Endothelial cell of umbilical vein (primary cell): ENCODE results near the gene RHOG. TPM values are rescaled to one million over a fixed set of nuclear protein-coding genes. Genes with fewer than 3 reads are reported as not detected.

ENCODE experiments used
- BruUV-seq: library from RNA; stranded (reverse); fragments of 400-500 nt; replicated peaks from 2 replicates; lab custom pipeline; 2021; lab: Mats Ljungman, UMichigan
- CTCF ChIA-PET: fragments of 300-600, 350-600 bp; sonication (Branson Sonifier 250); formaldehyde crosslinking; loops from one replicate; lab custom pipeline; 2021; ENCODE audit warnings: antibody characterized with exemption, inconsistent platforms; lab: Charles Lee
- POLR2A ChIA-PET: fragments of 300-600, 350-600 bp; sonication (Branson Sonifier 250); formaldehyde crosslinking; loops from one replicate; lab custom pipeline; 2021; ENCODE audit warnings: antibody characterized with exemption, inconsistent platforms; lab: Charles Lee
- DNase-seq: peaks from one replicate; pipeline ENCODE4 v3.0.0-alpha.2; 2011; ENCODE audit warnings: low read depth, low spot score
- FAIRE-seq: peaks from 2 replicates; lab custom pipeline; 2011; peaks lifted over from hg19 to GRCh38; lab: Jason Lieb, UNC
- H2AFZ ChIP-seq: 2 replicates; pipeline ENCODE4 v1.6.0; 2012; ENCODE audit warnings: low read depth, low read length, control low read depth, inconsistent platforms
- H3K27ac ChIP-seq: 2 replicates; pipeline ENCODE4 v1.5.1; 2011; ENCODE audit warnings: low read depth, mild to moderate bottlenecking, control low read depth, low read length, moderate library complexity; ENCODE audit not compliant: insufficient read depth
- H3K27me3 ChIP-seq, 2 experiments: 2 replicates each; pipeline versions ENCODE4 v1.6.0 to v1.6.1; 2011; ENCODE audit warnings: low read length in 2 of 2, mixed read lengths in 1 of 2; ENCODE audit not compliant: control insufficient read depth in 2 of 2, insufficient read depth in 2 of 2
- H3K36me3 ChIP-seq, 2 experiments: 2 replicates in 1 of 2; 3 replicates in 1 of 2; pipeline ENCODE4 v1.5.1; 2011; ENCODE audit warnings: low read length in 2 of 2, mild to moderate bottlenecking in 1 of 2, moderate library complexity in 1 of 2; ENCODE audit not compliant: control insufficient read depth in 2 of 2, insufficient read depth in 2 of 2; ENCODE audit errors: extremely low read depth in 1 of 2
- H3K4me1 ChIP-seq: 3 replicates; pipeline ENCODE4 v1.5.1; 2011; ENCODE audit warnings: mild to moderate bottlenecking, low read length; ENCODE audit not compliant: control insufficient read depth, insufficient read depth; ENCODE audit errors: extremely low read depth
- H3K4me2 ChIP-seq: 2 replicates; pipeline ENCODE4 v1.6.1; 2011; ENCODE audit warnings: low read length, control low read depth, mixed read lengths; ENCODE audit not compliant: insufficient read depth
- H3K4me3 ChIP-seq, 3 experiments: fragments of 200-600 bp in 1 of 3; sonication (generic), shearing (Covaris generic) in 1 of 3; replicated peaks in 1 of 3; 2 replicates each; pipeline ENCODE4 v1.5.1; 2011 to 2016; ENCODE audit warnings: control low read depth in 3 of 3, low read length in 3 of 3, mild to moderate bottlenecking in 2 of 3, inconsistent platforms in 1 of 3, low read depth in 1 of 3, moderate library complexity in 1 of 3; ENCODE audit not compliant: insufficient read depth in 1 of 3
- H3K79me2 ChIP-seq: 2 replicates; pipeline ENCODE4 v1.6.0; 2012; ENCODE audit warnings: low read length, inconsistent platforms; ENCODE audit not compliant: control insufficient read depth, insufficient read depth
- H3K9ac ChIP-seq: replicated peaks from 2 replicates; pipeline ENCODE3; 2011; ENCODE audit warnings: low read length, control low read depth; ENCODE audit not compliant: insufficient read depth; ENCODE audit errors: extremely low read depth
- H3K9me1 ChIP-seq: replicated peaks from 3 replicates; pipeline ENCODE4 v1.6.0; 2011; ENCODE audit warnings: mild to moderate bottlenecking, low read length; ENCODE audit not compliant: control insufficient read depth, insufficient read depth; ENCODE audit errors: extremely low read depth
- H3K9me3 ChIP-seq: replicated peaks from 2 replicates; pipeline ENCODE4 v1.5.1; 2012; ENCODE audit warnings: low read length, inconsistent platforms; ENCODE audit not compliant: control insufficient read depth, insufficient read depth
- H4K20me1 ChIP-seq: replicated peaks from 2 replicates; pipeline ENCODE3; 2011; ENCODE audit warnings: mild to moderate bottlenecking, low read length; ENCODE audit not compliant: control insufficient read depth, insufficient read depth; ENCODE audit errors: extremely low read depth
- EZH2 ChIP-seq: IDR thresholded peaks from 2 replicates; pipeline ENCODE4 v1.6.1; 2012; ENCODE audit warnings: borderline replicate concordance, low read depth, mild to moderate bottlenecking, moderate library complexity, low read length, inconsistent platforms; ENCODE audit not compliant: severe bottlenecking
- FOS ChIP-seq: IDR thresholded peaks from 2 replicates; pipeline ENCODE4 v1.6.1; 2011; ENCODE audit warnings: mild to moderate bottlenecking, low read length, moderate library complexity, borderline replicate concordance; ENCODE audit not compliant: insufficient read depth
- GATA2 ChIP-seq: IDR thresholded peaks from 2 replicates; pipeline ENCODE4 v1.7.0; 2011; ENCODE audit warnings: low read depth, mild to moderate bottlenecking, moderate library complexity, mixed read lengths, low read length; ENCODE audit not compliant: insufficient read length, insufficient read depth
- JUN ChIP-seq: IDR thresholded peaks from 2 replicates; pipeline ENCODE4 v1.6.1; 2011; ENCODE audit warnings: borderline replicate concordance, low read depth; ENCODE audit not compliant: insufficient read length, insufficient read depth
- MYC ChIP-seq: IDR thresholded peaks from one replicate; pipeline ENCODE4 v1.6.1; 2011; ENCODE audit warnings: mild to moderate bottlenecking, low read depth, low read length
- POLR2A ChIP-seq: IDR thresholded peaks from 2 replicates; pipeline ENCODE4 v1.6.1; 2012; ENCODE audit warnings: low read depth, mild to moderate bottlenecking, control low read depth, low read length
- POLR2AphosphoS5 ChIP-seq: IDR thresholded peaks from 2 replicates; pipeline ENCODE4 v1.6.1; 2012; ENCODE audit warnings: low read depth, mild to moderate bottlenecking, control low read depth, low read length, moderate library complexity; ENCODE audit not compliant: insufficient read depth
- dilution Hi-C: fragments of 300-500 bp; cut with MboI; formaldehyde crosslinking; loops from one replicate; pipeline ENCODE4 v1.15.0; 2019; ENCODE audit warnings: low sequenced_read_pairs; ENCODE audit not compliant: extremely low pct_ligation_motif_present
- intact Hi-C: fragments of 100-400 bp; cut with micrococcal nuclease; formaldehyde crosslinking; loops from one replicate; pipeline ENCODE4 v1.10.0; 2022
- polyA plus RNA-seq, 4 experiments: library from polyadenylated mRNA; depleted of rRNA in 3 of 4; stranded (reverse) in 3 of 4; unstranded in 1 of 4; fragments of >200 nt; gene quantifications; 2 replicates each; pipeline versions ENCODE4 v1.2.1 to v1.2.3, GENCODE V29; 2011 to 2012; ENCODE audit warnings: missing spikeins in 1 of 4
- total RNA-seq: library from RNA; stranded (reverse); gene quantifications from 2 replicates; pipeline ENCODE4 v1.2.3, GENCODE V29; 2021
- TF ChIP-seq, protein P1 (sequence below), 2 donors: IDR thresholded peaks; 1 replicate in 1 of 2; 2 replicates in 1 of 2; pipeline ENCODE4 v1.5.1; 2011; ENCODE audit warnings: low read length in 2 of 2, mild to moderate bottlenecking in 2 of 2, moderate library complexity in 2 of 2, control low read depth in 1 of 2, inconsistent platforms in 1 of 2, low read depth in 1 of 2; ENCODE audit not compliant: insufficient read depth in 1 of 2; ENCODE audit errors: extremely low read depth in 1 of 2
- TF ChIP-seq, protein P2 (sequence below): IDR thresholded peaks from 2 replicates; pipeline ENCODE4 v1.6.1; 2011; ENCODE audit not compliant: insufficient read depth, insufficient read length

The RHOG gene
- total and polyA plus RNA-seq, 2 donors (not counting 3 experiments of a cell fraction or from before 2014, with no cell fraction given): 69.0 to 119 TPM

DNA sequence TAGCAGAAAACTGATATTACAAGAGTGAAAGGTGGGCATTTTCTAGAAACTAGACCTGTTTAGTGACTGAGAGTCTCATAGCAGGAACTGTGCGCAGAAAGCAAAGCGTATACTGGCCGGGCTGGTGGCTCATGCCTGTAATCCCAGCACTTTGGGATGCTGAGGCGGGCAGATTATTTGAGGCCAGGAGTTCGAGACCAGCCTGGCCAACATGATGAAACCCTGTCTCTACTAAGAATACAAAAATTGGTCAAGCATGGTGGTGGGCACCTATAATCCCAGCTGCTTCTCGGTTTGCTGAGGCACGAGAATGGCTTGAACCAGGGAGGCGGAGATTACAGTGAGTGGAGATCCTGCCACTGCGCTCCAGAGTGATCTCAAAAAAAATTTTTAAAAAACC lies 41.6 kb downstream of the RHOG start:
- intact Hi-C loops: no loop called here
- FAIRE-seq (no peak), DNase-seq (no peak)
- H3K9ac ChIP-seq: no peak overlapping the region
- H3K9me3 ChIP-seq: no peaks in the 10 kb centered on the region
- H2AFZ ChIP-seq: no peak overlapping the region
- no peak overlapping the region for H3K27ac ChIP-seq
- TF ChIP-seq EZH2: no peak
- TF ChIP-seq POLR2AphosphoS5: no peak
- TF ChIP-seq POLR2A: no peak
- TF ChIP-seq, protein P1, sequence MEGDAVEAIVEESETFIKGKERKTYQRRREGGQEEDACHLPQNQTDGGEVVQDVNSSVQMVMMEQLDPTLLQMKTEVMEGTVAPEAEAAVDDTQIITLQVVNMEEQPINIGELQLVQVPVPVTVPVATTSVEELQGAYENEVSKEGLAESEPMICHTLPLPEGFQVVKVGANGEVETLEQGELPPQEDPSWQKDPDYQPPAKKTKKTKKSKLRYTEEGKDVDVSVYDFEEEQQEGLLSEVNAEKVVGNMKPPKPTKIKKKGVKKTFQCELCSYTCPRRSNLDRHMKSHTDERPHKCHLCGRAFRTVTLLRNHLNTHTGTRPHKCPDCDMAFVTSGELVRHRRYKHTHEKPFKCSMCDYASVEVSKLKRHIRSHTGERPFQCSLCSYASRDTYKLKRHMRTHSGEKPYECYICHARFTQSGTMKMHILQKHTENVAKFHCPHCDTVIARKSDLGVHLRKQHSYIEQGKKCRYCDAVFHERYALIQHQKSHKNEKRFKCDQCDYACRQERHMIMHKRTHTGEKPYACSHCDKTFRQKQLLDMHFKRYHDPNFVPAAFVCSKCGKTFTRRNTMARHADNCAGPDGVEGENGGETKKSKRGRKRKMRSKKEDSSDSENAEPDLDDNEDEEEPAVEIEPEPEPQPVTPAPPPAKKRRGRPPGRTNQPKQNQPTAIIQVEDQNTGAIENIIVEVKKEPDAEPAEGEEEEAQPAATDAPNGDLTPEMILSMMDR (IDR thresholded peaks at IDR 0.05; ENCODE audit: extremely low read depth in 1 of 2, insufficient read depth in 1 of 2, low read depth in 1 of 2, low read length in 2 of 2): no peak
- TF ChIP-seq MYC: no peak
- no peak for TF ChIP-seq FOS
- no peak for TF ChIP-seq JUN
- TF ChIP-seq, protein P2, sequence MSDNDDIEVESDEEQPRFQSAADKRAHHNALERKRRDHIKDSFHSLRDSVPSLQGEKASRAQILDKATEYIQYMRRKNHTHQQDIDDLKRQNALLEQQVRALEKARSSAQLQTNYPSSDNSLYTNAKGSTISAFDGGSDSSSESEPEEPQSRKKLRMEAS: no peak
- TF ChIP-seq GATA2: no peak
- no peaks in the 10 kb centered on the region for H3K36me3 ChIP-seq
- dilution Hi-C loops: no loop called here
- ChIA-PET CTCF (interaction anchor here (3.2 kb wide), 1 partner anchor 9 kb away, joined by 19 read pairs; the partner anchor contains the start of gene PGAP2), POLR2A (interaction anchor here (0.6 to 2.2 kb wide), 2 partner anchors 8 to 171 kb away, joined by 3 to 7 read pairs; no protein-coding TSS in a partner anchor)
- no peak overlapping the region for H3K4me2 ChIP-seq
- H4K20me1 ChIP-seq: peaks cover 4% of the 10 kb centered on the region
- peaks cover 31% of the 10 kb centered on the region for H3K79me2 ChIP-seq
- no TSS peak for BruUV-seq
- H3K27me3 ChIP-seq: no peaks in the 10 kb centered on the region
- H3K9me1 ChIP-seq: no peaks in the 10 kb centered on the region
- H3K4me3 ChIP-seq: no peak overlapping the region
- H3K4me1 ChIP-seq: peaks cover 17% of the 10 kb centered on the region
